Medulla oblongata (tissue), 1 donor: Measurements from ENCODE around the gene TGFBR2.

Experiments used
- DNase-seq: peaks from one replicate; pipeline ENCODE4 v3.0.0-alpha.2; 2015; ENCODE audit errors: extremely low spot score

TGFBR2 gene

GRCh38 chr3:30719536-30719935, 113.1 kb downstream of the TGFBR2 start:
- no peak for DNase-seq

DNA sequence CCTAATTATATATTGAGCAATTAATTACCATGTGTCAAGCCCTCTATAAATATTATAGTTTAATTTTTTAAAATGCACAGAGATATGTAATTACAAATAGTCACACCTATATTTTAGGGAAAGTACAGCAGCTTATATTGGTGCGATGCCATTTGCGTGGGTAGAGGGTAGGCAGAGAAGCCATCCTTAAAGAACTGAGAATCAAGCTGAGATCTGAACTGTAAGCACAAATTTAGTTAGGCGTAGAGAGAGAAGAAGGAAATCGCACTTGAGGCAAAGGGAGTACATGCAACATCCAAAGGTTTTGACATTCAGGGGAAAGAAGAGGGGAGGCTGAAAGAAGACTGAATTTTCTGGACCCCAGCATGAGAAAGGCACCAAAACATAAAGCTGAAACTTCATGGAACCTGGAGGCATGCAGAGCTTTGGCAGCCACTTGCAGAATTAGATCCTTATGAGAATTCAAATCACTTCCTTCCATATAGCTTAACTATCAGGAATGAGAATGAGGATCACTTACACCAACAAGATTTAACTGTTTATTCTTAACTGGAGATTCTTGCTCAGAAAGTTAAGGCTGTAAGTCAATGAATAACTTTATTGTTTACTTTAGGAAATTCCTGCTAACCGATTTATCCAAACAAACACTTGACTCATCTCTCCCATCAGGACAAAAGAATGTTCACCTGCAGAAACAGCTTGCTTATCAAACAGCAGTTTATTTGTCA, 114.3 kb downstream of the TGFBR2 start:
- DNase-seq = no peak

- no peak for DNase-seq
Measured at GRCh38 chr3:30721314-30721634, 114.9 kb downstream of the TGFBR2 start.

- DNase-seq = no peak
Measured at GRCh38 chr3:30723211-30723610, 116.8 kb downstream of the TGFBR2 start.

- DNase-seq = no peak
Measured at GRCh38 chr3:30724863-30725262, 118.5 kb downstream of the TGFBR2 start.

DNA sequence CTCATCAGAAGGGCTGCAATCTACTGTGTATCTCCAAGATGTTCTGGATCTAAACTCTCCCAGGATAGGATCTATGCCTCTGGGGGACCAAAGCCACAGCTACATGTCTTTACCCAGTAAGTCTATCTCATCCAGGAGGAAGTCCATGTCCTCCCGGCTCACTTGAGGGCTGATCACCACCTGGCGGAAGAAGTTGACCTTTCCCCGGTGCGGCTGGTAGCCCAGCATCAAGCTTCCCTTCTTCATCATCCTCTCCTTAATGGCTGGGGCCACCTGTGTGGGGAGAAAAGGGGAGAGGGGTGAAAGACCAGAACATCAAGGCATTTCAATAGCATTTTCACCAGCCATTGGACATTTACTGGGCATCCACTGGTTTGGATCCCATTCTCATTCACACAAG, 121.7 kb downstream of the TGFBR2 start:
- DNase-seq = no peak

DNA sequence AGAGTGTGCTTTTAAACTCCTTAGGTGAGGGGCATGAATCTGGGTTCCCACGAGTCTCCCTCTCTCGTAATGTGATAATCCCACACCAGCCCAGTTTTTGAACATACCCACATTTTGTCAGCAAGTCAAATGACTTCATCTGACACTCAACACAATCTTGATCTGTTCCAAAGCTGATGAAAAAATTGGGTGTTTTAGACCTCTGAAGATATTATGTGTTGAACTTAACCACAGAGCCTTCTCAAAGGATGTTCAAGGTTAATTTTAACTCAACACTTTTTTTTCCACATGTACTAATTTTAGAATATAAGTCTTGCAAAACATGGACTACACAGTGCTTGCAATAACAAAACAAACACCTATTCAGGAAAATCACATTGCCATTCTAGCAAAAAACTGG, 123.1 kb downstream of the TGFBR2 start:
- no peak for DNase-seq

DNA sequence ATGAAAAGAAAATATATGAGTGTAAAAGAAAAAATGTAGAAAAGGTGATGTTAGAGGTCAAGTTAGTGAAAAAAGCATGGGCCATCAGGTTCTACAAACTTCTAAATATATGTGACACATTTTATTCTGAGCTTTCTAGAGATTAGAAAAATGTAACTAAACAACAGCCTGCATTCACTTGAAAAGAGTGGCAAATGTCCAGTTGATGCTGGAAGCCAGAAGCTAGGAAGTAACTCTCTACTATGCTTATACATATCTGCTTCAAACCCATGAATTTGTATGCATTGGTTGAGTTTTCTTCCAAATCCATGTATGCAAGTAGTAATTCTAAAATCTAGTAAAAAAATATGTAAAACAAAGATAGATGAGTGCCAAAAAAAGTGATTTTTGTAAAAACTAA, 123.5 kb downstream of the TGFBR2 start:
- DNase-seq = no peak

- DNase-seq = no peak
Measured at GRCh38 chr3:30730967-30731366, 124.6 kb downstream of the TGFBR2 start.

DNA sequence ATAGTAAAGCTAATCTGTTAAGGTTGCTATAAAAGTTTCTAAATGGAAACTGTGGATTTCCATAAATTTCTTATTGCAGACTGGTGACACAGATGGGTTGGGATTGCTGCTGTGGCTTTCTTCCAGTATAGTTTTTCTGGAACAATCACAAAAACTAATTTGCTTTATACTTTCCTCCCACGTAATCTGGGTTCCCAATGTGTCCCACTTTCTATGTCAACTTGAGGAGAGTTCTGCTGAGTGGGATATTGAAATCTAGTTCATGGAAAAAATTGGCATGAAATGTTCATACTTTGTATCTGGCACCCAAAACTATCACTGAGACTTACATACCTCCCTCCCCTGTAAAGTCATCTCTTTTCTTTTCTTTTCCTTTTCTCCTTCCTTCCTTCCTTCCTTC, 126.8 kb downstream of the TGFBR2 start:
- no peak for DNase-seq

DNA sequence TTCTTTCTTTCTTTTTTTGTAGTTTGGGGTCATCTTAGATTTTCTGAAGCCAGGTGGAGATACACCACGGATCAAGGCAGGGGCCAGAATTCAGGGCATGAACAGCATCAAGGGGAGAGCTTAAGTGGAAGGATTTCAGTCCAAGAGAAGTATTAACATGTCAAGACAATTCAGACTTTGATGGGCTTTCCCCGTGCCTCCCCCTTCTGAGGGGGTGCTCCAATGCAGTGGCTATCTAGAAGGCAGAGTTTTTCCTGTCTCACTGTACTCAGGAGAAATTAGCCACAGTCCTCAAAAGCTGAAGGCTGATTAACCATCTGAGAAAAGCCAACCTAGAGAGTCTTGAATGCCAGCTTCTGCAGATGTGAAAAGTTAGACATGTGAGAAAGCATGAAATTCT, 127.3 kb downstream of the TGFBR2 start:
- no peak for DNase-seq

- no peak for DNase-seq
Measured at GRCh38 chr3:30737743-30738499, 131.5 kb downstream of the TGFBR2 start.

DNA sequence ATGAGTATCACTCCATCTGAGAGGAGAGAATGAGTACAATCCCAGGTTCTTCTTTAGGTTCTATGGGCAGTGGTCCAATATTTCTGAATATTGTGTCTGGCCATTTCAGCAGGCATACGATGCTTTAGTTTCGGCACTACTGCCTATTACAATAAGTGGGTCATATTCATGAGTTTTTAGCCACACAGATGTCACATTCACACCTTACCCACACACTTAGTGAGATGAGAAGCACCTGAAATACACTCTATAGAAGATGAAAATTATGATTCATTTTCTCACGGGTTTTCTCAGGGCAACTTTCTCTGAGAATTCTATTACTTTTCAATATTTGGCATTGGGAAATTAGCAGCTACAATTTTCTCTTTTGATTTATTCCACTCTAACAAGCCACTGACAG, 132.2 kb downstream of the TGFBR2 start:
- no peak for DNase-seq

- DNase-seq = no peak
Measured at GRCh38 chr3:30741889-30742288, 135.5 kb downstream of the TGFBR2 start.

- no peak for DNase-seq
Measured at GRCh38 chr3:30742796-30743619, 136.6 kb downstream of the TGFBR2 start.
